SU-DHL-6 (cell line): Measurements from ENCODE around the gene NUP210.

ENCODE experiments used
- CTCF ChIP-seq: fragments of 200-600 bp; sonication (generic); IDR thresholded peaks from one replicate; pipeline ENCODE4 v1.5.1; 2017; ENCODE audit warnings: antibody characterized with exemption, mild to moderate bottlenecking, low read length, moderate library complexity; ENCODE audit not compliant: insufficient read depth, poor library complexity, severe bottlenecking
- EZH2phosphoT487 ChIP-seq: fragments of 200-600 bp; sonication (generic), shearing (Covaris generic); conservative IDR thresholded peaks from 2 replicates; pipeline ENCODE4 v1.6.1; 2018; ENCODE audit warnings: mild to moderate bottlenecking, antibody characterized with exemption, low read length, moderate library complexity, mixed read lengths

GRCh38 chr3:13391308-13391707 lies 28.8 kb downstream of the NUP210 start:
- TF ChIP-seq CTCF: no peak
- no peak for TF ChIP-seq EZH2phosphoT487
